ENCODE measurements around the gene DUSP18.
A peak's percentile ranks its signal among the peaks of the same experiment; 100 is the strongest.
"Not testable (repeated sequence)": the region's sequence is repeated elsewhere in the genome, so short reads cannot be mapped to it uniquely, and the experiment has no call there.

DUSP18 gene

GRCh38 chr22:30640361-30640760, 27.3 kb downstream of the DUSP18 start:
- no peak for DNase-seq (ENCODE audit: low spot score)

DNA sequence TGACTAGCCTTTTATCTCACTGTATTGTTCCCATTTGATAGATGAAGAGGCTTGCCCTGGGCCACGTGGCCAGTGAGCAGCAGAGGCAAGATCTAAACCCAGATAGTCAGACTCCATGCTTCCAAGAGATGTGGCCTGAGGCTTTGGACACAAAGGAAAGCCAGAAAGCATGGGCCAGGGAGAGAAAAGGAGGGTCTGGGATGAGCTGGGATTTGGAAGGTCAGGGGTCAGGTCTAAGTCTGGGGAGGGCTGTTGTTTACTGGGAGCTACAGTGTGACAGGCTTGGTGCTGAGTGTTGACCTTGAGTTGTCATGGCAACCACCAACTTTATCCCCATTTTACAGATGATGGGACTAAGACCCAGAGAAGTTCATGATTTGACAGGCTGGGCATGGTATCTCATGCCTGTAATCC, 30.0 kb downstream of the DUSP18 start:
- DNase-seq (ENCODE audit: low spot score) = no peak

DNA sequence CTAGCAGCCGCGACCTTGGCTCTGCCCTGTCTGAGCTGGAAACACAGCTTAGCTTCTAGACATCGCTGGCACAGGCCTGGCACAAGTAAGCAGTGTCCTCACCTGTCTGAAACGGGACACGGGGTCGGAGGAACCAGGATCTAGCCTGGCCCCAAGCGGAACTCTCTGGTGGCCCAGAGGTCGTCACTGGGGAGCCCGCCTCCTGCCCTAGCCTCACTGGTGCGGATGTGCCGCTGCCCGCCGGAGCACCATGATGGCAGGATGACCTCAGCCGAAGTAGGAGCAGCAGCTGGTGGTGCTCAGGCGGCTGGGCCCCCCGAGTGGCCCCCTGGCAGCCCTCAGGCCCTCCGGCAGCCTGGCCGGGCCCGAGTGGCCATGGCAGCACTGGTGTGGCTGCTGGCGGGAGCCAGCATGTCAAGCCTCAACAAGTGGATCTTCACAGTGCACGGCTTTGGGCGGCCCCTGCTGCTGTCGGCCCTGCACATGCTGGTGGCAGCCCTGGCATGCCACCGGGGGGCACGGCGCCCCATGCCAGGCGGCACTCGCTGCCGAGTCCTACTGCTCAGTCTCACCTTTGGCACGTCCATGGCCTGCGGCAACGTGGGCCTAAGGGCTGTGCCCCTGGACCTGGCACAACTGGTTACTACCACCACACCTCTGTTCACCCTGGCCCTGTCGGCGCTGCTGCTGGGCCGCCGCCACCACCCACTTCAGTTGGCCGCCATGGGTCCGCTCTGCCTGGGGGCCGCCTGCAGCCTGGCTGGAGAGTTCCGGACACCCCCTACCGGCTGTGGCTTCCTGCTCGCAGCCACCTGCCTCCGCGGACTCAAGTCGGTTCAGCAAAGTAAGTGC, 31.2 kb downstream of the DUSP18 start:
- peak; percentile 29 for DNase-seq (ENCODE audit: low spot score)

GRCh38 chr22:30635273-30636225, 32.1 kb downstream of the DUSP18 start, which contains the start of gene SLC35E4:
TSS of gene SLC35E4 (plus strand) at chr22:30635781. CDS start at chr22:30636451, 670 bp downstream.
- DNase-seq (ENCODE audit: low spot score) = peak; percentile 98

DNA sequence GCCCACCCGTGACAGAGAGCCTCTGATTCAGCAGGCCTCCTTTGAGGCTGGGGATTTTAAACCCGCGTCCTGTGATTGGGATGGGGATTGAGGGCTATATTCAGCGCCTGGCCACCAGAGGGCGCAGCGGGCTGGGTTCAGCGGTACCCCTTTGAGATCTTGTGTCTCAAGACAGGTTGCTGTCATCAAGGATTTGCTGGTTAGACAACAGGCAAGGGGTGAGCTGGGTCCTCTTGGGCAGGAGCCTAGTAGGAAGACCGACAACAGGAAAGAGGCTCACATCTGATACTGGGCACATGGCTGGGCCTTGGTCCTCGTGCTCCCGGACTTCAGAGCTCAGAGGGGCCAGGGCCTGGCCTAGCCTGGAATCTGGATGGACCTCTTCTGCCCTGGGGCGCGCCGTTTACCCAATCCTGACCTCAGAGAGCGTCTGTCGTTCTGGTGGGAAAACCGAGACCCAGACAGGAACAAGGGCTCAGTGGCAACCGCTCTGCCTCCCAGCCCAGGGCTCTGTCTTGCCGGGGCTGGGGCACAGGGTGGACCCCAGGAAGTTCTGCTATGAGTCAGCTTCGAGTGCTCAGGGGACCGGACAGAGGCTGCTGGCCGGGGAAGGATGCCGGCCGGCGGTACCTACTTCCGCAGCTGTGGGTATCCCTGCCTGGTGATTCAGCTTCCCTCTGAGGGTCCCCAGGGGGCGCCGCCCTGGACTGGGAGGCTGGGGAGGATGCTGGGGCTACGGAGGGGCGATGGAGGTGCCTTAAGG, 33.0 kb downstream of the DUSP18 start:
- DNase-seq (ENCODE audit: low spot score) = peak; percentile 91

- DNase-seq (ENCODE audit: low spot score) = not testable (repeated sequence)
Observed at GRCh38 chr22:30631469-30631868, 36.2 kb downstream of the DUSP18 start.

GRCh38 chr22:30628491-30628890, 39.2 kb downstream of the DUSP18 start:
- DNase-seq (ENCODE audit: low spot score) = no peak

DNA sequence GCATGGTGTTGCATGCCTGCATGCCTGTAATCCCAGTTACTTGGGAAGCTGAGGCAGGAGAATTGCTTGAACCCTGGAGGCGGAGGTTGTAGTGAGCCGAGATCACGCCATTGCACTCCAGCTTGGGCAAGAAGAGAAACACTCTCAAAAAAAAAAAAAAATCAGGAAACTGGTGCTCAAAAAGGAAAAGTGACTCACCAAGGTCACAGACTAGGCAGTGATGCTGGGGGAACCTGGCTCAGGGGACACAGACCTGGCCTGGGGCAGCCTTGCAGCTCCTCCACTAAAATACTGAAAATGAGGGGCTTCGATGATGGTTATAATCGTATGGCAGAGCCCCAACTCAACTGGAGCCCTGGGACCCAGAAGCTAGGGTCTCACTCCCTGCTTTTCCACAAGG, 40.2 kb downstream of the DUSP18 start:
- DNase-seq (ENCODE audit: low spot score) = no peak

GRCh38 chr22:30626413-30626812, 41.3 kb downstream of the DUSP18 start:
- no peak for DNase-seq (ENCODE audit: low spot score)

DNA sequence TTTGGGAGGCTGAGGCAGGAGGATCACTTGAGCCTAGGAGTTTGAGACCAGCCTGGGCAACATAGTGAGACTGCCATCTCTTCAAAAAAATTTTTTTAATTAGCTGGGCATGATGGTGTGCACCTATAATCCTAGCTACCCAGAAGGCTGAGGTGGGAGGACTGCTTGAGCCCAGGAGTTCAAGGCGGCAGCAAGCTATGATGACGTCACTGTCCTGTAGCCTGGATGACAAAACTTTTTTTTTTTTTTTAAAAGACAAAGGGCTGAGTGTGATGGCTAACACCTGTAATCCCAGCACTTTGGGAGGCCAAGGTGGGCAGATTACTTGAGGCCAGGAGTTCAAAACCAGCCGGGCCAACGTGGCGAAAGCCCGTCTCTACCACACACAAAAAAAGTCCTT, 47.8 kb downstream of the DUSP18 start:
- DNase-seq (ENCODE audit: low spot score) = not testable (repeated sequence)

DNA sequence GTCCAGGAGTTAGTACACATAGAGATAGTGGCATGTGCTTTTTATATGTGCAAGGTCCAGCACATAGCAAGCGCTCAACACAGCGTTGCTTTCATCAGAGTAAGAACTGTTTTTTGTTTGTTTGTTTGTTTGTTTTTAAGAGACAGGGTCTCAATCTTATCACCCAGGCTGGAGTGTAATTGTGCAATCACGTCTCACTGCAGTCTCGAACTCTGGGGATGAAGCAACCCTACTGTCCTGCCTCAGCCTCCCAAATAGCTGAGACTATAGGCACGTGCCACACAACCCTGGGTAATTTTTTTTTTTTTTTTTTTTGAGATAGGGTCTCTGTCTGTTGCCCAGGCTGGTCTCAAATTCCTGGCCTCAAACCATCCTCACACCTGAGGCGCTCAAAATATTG, 49.9 kb downstream of the DUSP18 start:
- no peak for DNase-seq (ENCODE audit: low spot score)

- DNase-seq (ENCODE audit: low spot score) = peak; percentile 1
Observed at GRCh38 chr22:30615543-30615954, 52.1 kb downstream of the DUSP18 start.

GRCh38 chr22:30614879-30615278, 52.8 kb downstream of the DUSP18 start:
- no peak for DNase-seq (ENCODE audit: low spot score)

DNA sequence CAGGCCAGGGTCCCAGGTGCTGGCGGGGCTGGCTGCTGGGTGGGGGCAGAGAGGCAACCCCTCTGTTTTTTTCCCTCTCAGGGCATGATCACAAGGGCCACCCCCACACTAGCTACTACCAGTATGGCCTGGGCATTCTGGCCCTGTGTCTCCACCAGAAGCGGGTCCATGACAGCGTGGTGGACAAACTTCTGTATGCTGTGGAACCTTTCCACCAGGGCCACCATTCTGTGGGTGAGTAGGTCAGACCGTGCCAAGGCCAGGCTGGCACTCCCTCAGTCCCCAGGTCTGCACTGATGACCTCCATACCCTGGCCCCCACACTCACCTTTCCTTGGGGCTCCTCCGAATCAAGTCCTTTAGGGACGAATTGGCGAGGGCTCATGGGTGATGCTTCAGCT, 53.4 kb downstream of the DUSP18 start:
- no peak for DNase-seq (ENCODE audit: low spot score)

- no peak for DNase-seq (ENCODE audit: low spot score)
Observed at GRCh38 chr22:30612789-30613188, 54.9 kb downstream of the DUSP18 start.

Measured in AG08395 (cell line).